H1 (cell line): ENCODE measurements around the gene TBC1D3B. TPM values are rescaled to one million over a fixed set of nuclear protein-coding genes. Genes with fewer than 3 reads are reported as not detected.

Experiments
- CTCF ChIA-PET: fragments of 300-600 bp; sonication (Branson Sonifier 250); formaldehyde crosslinking; loops from one replicate; lab custom pipeline; 2021; ENCODE audit not compliant: partially characterized antibody; lab: Charles Lee
- POLR2A ChIA-PET: fragments of 300-600 bp; sonication (Branson Sonifier 250); formaldehyde crosslinking; loops from one replicate; lab custom pipeline; 2021; ENCODE audit warnings: inconsistent platforms; ENCODE audit not compliant: partially characterized antibody; lab: Charles Lee
- DNase-seq, 2 experiments: peaks; one replicate each; pipeline versions ENCODE4 v3.0.0 to v3.0.0-alpha.2; 2010 to 2022; ENCODE audit warnings: low spot score in 2 of 2, low read depth in 1 of 2, mixed read lengths in 1 of 2
- FAIRE-seq: peaks from 2 replicates; lab custom pipeline; 2011; peaks lifted over from hg19 to GRCh38; lab: Jason Lieb, UNC
- H2AFZ ChIP-seq: 2 replicates; pipeline ENCODE4 v1.8.1; 2012; ENCODE audit warnings: low read length, inconsistent platforms
- H2AK5ac ChIP-seq: 2 replicates; pipeline ENCODE4 v1.6.1; 2013; ENCODE audit warnings: low read depth, low read length
- H2BK120ac ChIP-seq: replicated peaks from 2 replicates; pipeline ENCODE3; 2013; ENCODE audit warnings: low read depth, low read length, inconsistent platforms
- H2BK12ac ChIP-seq: 2 replicates; pipeline ENCODE4 v1.6.1; 2013; ENCODE audit warnings: low read depth, low read length
- H2BK15ac ChIP-seq: 2 replicates; pipeline ENCODE4 v1.6.1; 2013; ENCODE audit warnings: low read length
- H2BK20ac ChIP-seq: 2 replicates; pipeline ENCODE4 v1.6.1; 2013; ENCODE audit warnings: low read length
- H2BK5ac ChIP-seq: 2 replicates; pipeline ENCODE4 v1.6.1; 2013; ENCODE audit warnings: low read depth, low read length
- H3K14ac ChIP-seq: 2 replicates; pipeline ENCODE4 v1.6.1; 2013; ENCODE audit warnings: inconsistent platforms; ENCODE audit not compliant: insufficient read length
- H3K18ac ChIP-seq: 2 replicates; pipeline ENCODE4 v1.6.1; 2013; ENCODE audit warnings: low read length; ENCODE audit errors: extremely low read depth
- H3K23ac ChIP-seq: 2 replicates; pipeline ENCODE4 v1.6.1; 2013; ENCODE audit warnings: inconsistent platforms; ENCODE audit not compliant: insufficient read length
- H3K23me2 ChIP-seq: 2 replicates; pipeline ENCODE4 v1.6.1; 2013; ENCODE audit warnings: low read depth, low read length
- H3K27ac ChIP-seq: 2 replicates; pipeline ENCODE4 v1.6.1; 2011; ENCODE audit warnings: low read depth, low read length, inconsistent platforms
- H3K27me3 ChIP-seq, 4 experiments: replicated peaks in 1 of 4; 1 replicate in 1 of 4; 2 replicates in 3 of 4; pipeline versions ENCODE4 v1.6.1 to v1.8.1; 2011 to 2013; ENCODE audit warnings: low read length in 3 of 4, mild to moderate bottlenecking in 3 of 4, inconsistent platforms in 2 of 4, mixed read lengths in 2 of 4, moderate library complexity in 1 of 4; ENCODE audit not compliant: control insufficient read depth in 3 of 4, insufficient read depth in 3 of 4; ENCODE audit errors: extremely low read depth in 1 of 4
- H3K36me3 ChIP-seq, 4 experiments: 2 replicates each; pipeline versions ENCODE4 v1.6.1 to v1.8.1; 2011 to 2013; ENCODE audit warnings: mild to moderate bottlenecking in 4 of 4, low read length in 3 of 4, moderate library complexity in 2 of 4, control low read depth in 1 of 4, inconsistent platforms in 1 of 4; ENCODE audit not compliant: insufficient read depth in 4 of 4, control insufficient read depth in 2 of 4
- H3K4ac ChIP-seq: replicated peaks from 2 replicates; pipeline ENCODE3; 2013; ENCODE audit warnings: low read length, low read depth, mixed read lengths, inconsistent platforms; ENCODE audit not compliant: insufficient read length
- H3K4me1 ChIP-seq, 4 experiments: replicated peaks in 1 of 4; 1 replicate in 1 of 4; 2 replicates in 3 of 4; pipeline versions ENCODE4 v1.6.1 to v1.8.1; 2011 to 2013; ENCODE audit warnings: low read length in 3 of 4, inconsistent platforms in 2 of 4, mixed read lengths in 1 of 4; ENCODE audit not compliant: insufficient read depth in 4 of 4, control insufficient read depth in 3 of 4
- H3K4me2 ChIP-seq, 2 experiments: 2 replicates each; pipeline versions ENCODE4 v1.6.1 to v1.8.1; 2011 to 2013; ENCODE audit warnings: low read depth in 2 of 2, low read length in 2 of 2, control low read depth in 1 of 2, inconsistent platforms in 1 of 2, mild to moderate bottlenecking in 1 of 2; ENCODE audit not compliant: insufficient read depth in 1 of 2
- H3K4me3 ChIP-seq, 4 experiments: fragments of 200-600, 300-600 bp in 1 of 4; sonication (generic), shearing (Covaris generic), sonication (Bioruptor Twin) in 1 of 4; 2 replicates each; pipeline versions ENCODE4 v1.5.1 to v1.8.1; 2011 to 2016; ENCODE audit warnings: low read length in 4 of 4, low read depth in 3 of 4, control low read depth in 2 of 4, inconsistent platforms in 2 of 4, mild to moderate bottlenecking in 2 of 4, mixed read lengths in 1 of 4, moderate library complexity in 1 of 4; ENCODE audit not compliant: insufficient read depth in 2 of 4; ENCODE audit errors: extremely low read depth in 1 of 4
- H3K56ac ChIP-seq: replicated peaks from 2 replicates; pipeline ENCODE3; 2013; ENCODE audit warnings: low read depth, mild to moderate bottlenecking, mixed read lengths, low read length, inconsistent platforms; ENCODE audit not compliant: insufficient read length
- H3K79me1 ChIP-seq: 2 replicates; pipeline ENCODE4 v1.6.1; 2013; ENCODE audit warnings: low read depth, low read length, control low read depth
- H3K79me2 ChIP-seq, 2 experiments: 2 replicates each; pipeline versions ENCODE4 v1.6.1 to v1.8.1; 2012 to 2013; ENCODE audit warnings: low read length in 2 of 2, mild to moderate bottlenecking in 2 of 2, inconsistent platforms in 1 of 2; ENCODE audit not compliant: insufficient read depth in 2 of 2, control insufficient read depth in 1 of 2
- H3K9ac ChIP-seq, 4 experiments: replicated peaks in 1 of 4; 1 replicate in 1 of 4; 2 replicates in 3 of 4; pipeline versions ENCODE4 v1.6.1 to v1.8.1; 2011 to 2013; ENCODE audit warnings: low read depth in 3 of 4, low read length in 3 of 4, control low read depth in 2 of 4, mild to moderate bottlenecking in 2 of 4, moderate library complexity in 2 of 4, inconsistent platforms in 1 of 4; ENCODE audit errors: extremely low read depth in 1 of 4
- H3K9me3 ChIP-seq, 2 experiments: 2 replicates each; pipeline versions ENCODE4 v1.6.1 to v1.8.1; 2012 to 2013; ENCODE audit warnings: mild to moderate bottlenecking in 2 of 2, moderate library complexity in 2 of 2, control low read depth in 1 of 2, inconsistent platforms in 1 of 2, low read depth in 1 of 2, low read length in 1 of 2, mixed read lengths in 1 of 2; ENCODE audit not compliant: insufficient read depth in 2 of 2
- H4K20me1 ChIP-seq, 2 experiments: replicated peaks in 1 of 2; 2 replicates each; pipeline versions ENCODE3 to v1.8.1; 2011 to 2013; ENCODE audit warnings: inconsistent platforms in 2 of 2, low read length in 2 of 2, mild to moderate bottlenecking in 1 of 2; ENCODE audit not compliant: insufficient read depth in 2 of 2, control insufficient read depth in 1 of 2
- H4K5ac ChIP-seq: 2 replicates; pipeline ENCODE4 v1.6.1; 2013; ENCODE audit warnings: low read length, low read depth, mixed read lengths, inconsistent platforms; ENCODE audit not compliant: insufficient read length
- H4K8ac ChIP-seq: 2 replicates; pipeline ENCODE4 v1.8.0; 2013; ENCODE audit warnings: mild to moderate bottlenecking, moderate library complexity, low read length, inconsistent platforms; ENCODE audit not compliant: insufficient read depth; ENCODE audit errors: extremely low read depth
- H4K91ac ChIP-seq: replicated peaks from 2 replicates; pipeline ENCODE3; 2013; ENCODE audit warnings: low read length, mixed read lengths, inconsistent platforms; ENCODE audit not compliant: insufficient read length
- CEBPB ChIP-seq: IDR thresholded peaks from 2 replicates; pipeline ENCODE4 v1.6.1; 2012; ENCODE audit warnings: low read depth, low read length
- CTBP2 ChIP-seq: IDR thresholded peaks from 2 replicates; pipeline ENCODE4 v1.7.0; 2011; ENCODE audit warnings: borderline replicate concordance, mild to moderate bottlenecking, moderate library complexity, mixed read lengths, low read length; ENCODE audit not compliant: insufficient read depth, insufficient read length
- CTCF ChIP-seq, 3 experiments: IDR thresholded peaks; 1 replicate in 2 of 3; 2 replicates in 1 of 3; pipeline versions ENCODE4 v1.5.1 to v1.6.1; 2011; ENCODE audit warnings: low read length in 3 of 3, mild to moderate bottlenecking in 3 of 3, inconsistent platforms in 2 of 3, low read depth in 1 of 3, moderate library complexity in 1 of 3; ENCODE audit not compliant: insufficient read depth in 1 of 3; ENCODE audit errors: control extremely low read depth in 1 of 3
- PHF8 ChIP-seq: fragments of 200-600 bp; sonication (generic); conservative IDR thresholded peaks from 2 replicates; pipeline ENCODE4 v1.7.1; 2012; ENCODE audit warnings: low read depth, mild to moderate bottlenecking, inconsistent platforms, low read length, moderate library complexity
- SP1 ChIP-seq: IDR thresholded peaks from 2 replicates; pipeline ENCODE4 v1.6.1; 2011; ENCODE audit warnings: low read depth, low read length
- SRF ChIP-seq: IDR thresholded peaks from 2 replicates; pipeline ENCODE4 v1.6.1; 2011; ENCODE audit warnings: mild to moderate bottlenecking, low read depth, low read length, moderate library complexity
- SUZ12 ChIP-seq: fragments of 200-600 bp; sonication (generic); IDR thresholded peaks from 2 replicates; pipeline ENCODE4 v1.6.1; 2012; ENCODE audit warnings: mild to moderate bottlenecking, inconsistent platforms, low read length, moderate library complexity, mixed read lengths
- TBP ChIP-seq: IDR thresholded peaks from 2 replicates; pipeline ENCODE4 v1.6.1; 2011; ENCODE audit warnings: low read depth, low read length, improper control_type of control experiment
- TCF12 ChIP-seq: IDR thresholded peaks from 2 replicates; pipeline ENCODE4 v1.6.1; 2011; ENCODE audit warnings: low read depth, mild to moderate bottlenecking, low read length
- YY1 ChIP-seq: IDR thresholded peaks from 2 replicates; pipeline ENCODE4 v1.6.1; 2011; ENCODE audit warnings: low read depth, mild to moderate bottlenecking, low read length
- WGBS, 2 experiments: shearing (Covaris generic) in 1 of 2; methylation state at CpG; one replicate each; pipeline versions ENCODE4 v1.1.6 to v1.1.7; 2013 to 2015; ENCODE audit warnings: low lambda C conversion rate in 2 of 2, mixed read lengths in 2 of 2, inconsistent platforms in 1 of 2, low coverage in 1 of 2, missing lambda C conversion rate in 1 of 2; ENCODE audit not compliant: insufficient replicate concordance in 2 of 2, insufficient coverage in 1 of 2, insufficient read length in 1 of 2; ENCODE audit errors: extremely low coverage in 1 of 2, missing lambda C conversion rate in 1 of 2; 5-methylcytosine and 5-hydroxymethylcytosine counted together
- polyA plus RNA-seq, 7 experiments: library from polyadenylated mRNA; depleted of rRNA in 3 of 7; stranded (reverse) in 5 of 7; unstranded in 2 of 7; fragments of >200 nt in 5 of 7; fragments of 200-250 nt in 2 of 7; gene quantifications; 1 replicate in 5 of 7; 2 replicates in 1 of 7; 4 replicates in 1 of 7; pipeline versions ENCODE4 v1.2.1 to v1.2.3, GENCODE V29; 2011 to 2013; ENCODE audit warnings: missing spikeins in 2 of 7, mixed read lengths in 2 of 7
- total RNA-seq: library from RNA; stranded (reverse); fragmentation: NEBNext Ultra II Directional; extraction: Animal tissue kit (Norgen Biotek cat#: 25700); gene quantifications from 2 replicates; pipeline ENCODE4 v1.2.1, GENCODE V29; 2021

TBC1D3B gene
- total and polyA plus RNA-seq, 2 of the 8 experiments (the other 6 are each of a cell fraction or from before 2014, with no cell fraction given) = 0.54 to 6.2 TPM

GRCh38 chr17:36118477-36119353, 57.7 kb downstream of the TBC1D3B start:
- H3K56ac ChIP-seq = no peak overlapping the region
- H3K36me3 ChIP-seq = no peaks in the 10 kb centered on the region
- no peaks in the 10 kb centered on the region for H3K9me3 ChIP-seq
- FAIRE-seq (no peak), DNase-seq (no peak)
- H4K8ac ChIP-seq = no peak overlapping the region
- no peak overlapping the region for H2BK15ac ChIP-seq
- H3K18ac ChIP-seq = no peak overlapping the region
- no peaks in the 10 kb centered on the region for H3K79me1 ChIP-seq
- WGBS, 2 experiments = 94% methylated on average over 12 of the region's 12 CpGs; no CpG with 5 or more reads in 1 of the 2 experiments
- H3K14ac ChIP-seq = no peak overlapping the region
- no peak overlapping the region for H4K5ac ChIP-seq
- H2BK12ac ChIP-seq = no peak overlapping the region
- peaks cover 0 to 1% of the 10 kb centered on the region in 2 experiments for H4K20me1 ChIP-seq
- H3K4me3 ChIP-seq = no peak overlapping the region
- H3K79me2 ChIP-seq = no peaks in the 10 kb centered on the region
- no peak overlapping the region for H3K9ac ChIP-seq
- no peaks in the 10 kb centered on the region for H3K23me2 ChIP-seq
- no peak overlapping the region for H4K91ac ChIP-seq
- no peak overlapping the region for H3K4me2 ChIP-seq
- ChIA-PET POLR2A (interaction anchor here (0.6 kb wide), 1 partner anchor 10 kb away, joined by 3 read pairs; no protein-coding TSS in a partner anchor), CTCF (interaction anchor here (1.9 to 3.6 kb wide), 2 partner anchors 14 to 30 kb away, joined by 6 to 11 read pairs; no protein-coding TSS in a partner anchor)
- no peak overlapping the region for H2BK120ac ChIP-seq
- no peak overlapping the region for H2BK5ac ChIP-seq
- no peak overlapping the region for H2BK20ac ChIP-seq
- no peak overlapping the region for H2AFZ ChIP-seq
- H3K4ac ChIP-seq = no peak overlapping the region
- no peak overlapping the region for H3K27ac ChIP-seq
- H3K4me1 ChIP-seq = peaks cover 0 to 9% (median 1%) of the 10 kb centered on the region in 4 experiments; a peak in 4 of 7 replicates
- no peak overlapping the region for H2AK5ac ChIP-seq
- no peak overlapping the region for H3K23ac ChIP-seq
- H3K27me3 ChIP-seq = no peaks in the 10 kb centered on the region
- TF ChIP-seq YY1 = no peak
- no peak for TF ChIP-seq CTBP2
- no peak for TF ChIP-seq SP1
- TF ChIP-seq TBP = no peak
- TF ChIP-seq PHF8 = no peak
- TF ChIP-seq SRF = no peak
- no peak for TF ChIP-seq CTCF (IDR thresholded peaks at IDR 0.05; ENCODE audit: control extremely low read depth in 1 of 3, insufficient read depth in 1 of 3, low read depth in 1 of 3, low read length in 3 of 3)
- TF ChIP-seq CEBPB = no peak
- no peak for TF ChIP-seq SUZ12
- no peak for TF ChIP-seq TCF12
